HCT116 (cell line): Measurements from ENCODE around the gene ACVRL1. TPM values are rescaled to one million over a fixed set of nuclear protein-coding genes. Genes with fewer than 3 reads are reported as not detected.

Source experiments
- ATAC-seq: fragments of 200-7000 bp; cut with Tn5 transposase; 2 replicates; pipeline ENCODE4 v1.9.1; 2020; ENCODE audit warnings: mild to moderate bottlenecking, moderate library complexity
- BruUV-seq: library from RNA; stranded (reverse); fragments of 400-500 nt; replicated peaks from 2 replicates; lab custom pipeline; 2021; lab: Mats Ljungman, UMichigan
- CTCF ChIA-PET: fragments of 300-600 bp; sonication (Branson Sonifier 250); formaldehyde crosslinking; loops from one replicate; lab custom pipeline; 2021; ENCODE audit warnings: antibody characterized with exemption; lab: Charles Lee
- POLR2A ChIA-PET: fragments of 300-600, 350-600 bp; sonication (Branson Sonifier 250); formaldehyde crosslinking; loops from one replicate; lab custom pipeline; 2021; ENCODE audit warnings: antibody characterized with exemption; lab: Charles Lee
- RAD21 ChIA-PET, 2 experiments: fragments of 300-600 bp; sonication (Branson Sonifier 250); formaldehyde crosslinking; loops; one replicate each; lab custom pipeline; 2023; ENCODE audit warnings: low total read pairs in 2 of 2; ENCODE audit not compliant: uncharacterized antibody in 2 of 2, unreplicated experiment in 2 of 2, low non-redundant PET in 1 of 2; lab: Charles Lee
- DNase-seq: peaks from one replicate; pipeline ENCODE4 v3.0.0-alpha.2; 2010; ENCODE audit warnings: low read depth, low spot score
- H2AFZ ChIP-seq: fragments of 200-600 bp; shearing (Covaris generic), sonication (generic); 2 replicates; pipeline ENCODE4 v1.6.1; 2017; ENCODE audit warnings: low read depth, mixed run types, mixed read lengths, antibody characterized with exemption, low read length; ENCODE audit not compliant: poor library complexity, severe bottlenecking
- H3K27ac ChIP-seq: 2 replicates; pipeline ENCODE4 v1.5.1; 2012; ENCODE audit warnings: low read depth, low read length
- H3K27me3 ChIP-seq: fragments of 200-600 bp; sonication (generic); 2 replicates; pipeline ENCODE4 v1.6.1; 2016; ENCODE audit warnings: mixed run types, low read length, mixed read lengths; ENCODE audit not compliant: insufficient read depth
- H3K36me3 ChIP-seq, 2 experiments: fragments of 200-500 bp in 1 of 2; fragments of 200-600 bp in 1 of 2; sonication (Bioruptor generic) in 1 of 2; sonication (generic) in 1 of 2; 2 replicates each; pipeline versions ENCODE4 v1.5.1 to v1.6.1; 2014 to 2016; ENCODE audit warnings: low read length in 2 of 2, inconsistent platforms in 1 of 2, mixed read lengths in 1 of 2, mixed run types in 1 of 2; ENCODE audit not compliant: insufficient read depth in 2 of 2, control insufficient read depth in 1 of 2
- H3K4me1 ChIP-seq, 2 experiments: fragments of 200-600 bp in 1 of 2; sonication (generic) in 1 of 2; 2 replicates each; pipeline versions ENCODE4 v1.5.1 to v1.6.1; 2012 to 2017; ENCODE audit warnings: low read length in 2 of 2, inconsistent platforms in 1 of 2, mild to moderate bottlenecking in 1 of 2, mixed read lengths in 1 of 2, mixed run types in 1 of 2, moderate library complexity in 1 of 2; ENCODE audit not compliant: insufficient read depth in 2 of 2, control insufficient read depth in 1 of 2
- H3K4me2 ChIP-seq: fragments of 200-600 bp; sonication (generic); 2 replicates; pipeline ENCODE4 v1.6.1; 2017; ENCODE audit warnings: mixed run types, low read length, mixed read lengths
- H3K4me3 ChIP-seq, 2 experiments: fragments of 200-600 bp in 1 of 2; sonication (generic) in 1 of 2; replicated peaks in 1 of 2; 2 replicates each; pipeline ENCODE4 v1.5.1; 2011 to 2016; ENCODE audit warnings: low read length in 2 of 2, control low read depth in 1 of 2, low read depth in 1 of 2, mild to moderate bottlenecking in 1 of 2, mixed read lengths in 1 of 2, mixed run types in 1 of 2
- H3K79me2 ChIP-seq: fragments of 200-600 bp; sonication (generic); 2 replicates; pipeline ENCODE4 v1.6.1; 2017; ENCODE audit warnings: mild to moderate bottlenecking, mixed run types, low read length, moderate library complexity, mixed read lengths; ENCODE audit not compliant: insufficient read depth
- H3K9ac ChIP-seq: fragments of 200-600 bp; sonication (generic); 2 replicates; pipeline ENCODE4 v1.6.1; 2016; ENCODE audit warnings: low read length, mixed read lengths
- H3K9me2 ChIP-seq: fragments of 200-600 bp; sonication (generic), shearing (Covaris generic); 2 replicates; pipeline ENCODE4 v1.6.1; 2017; ENCODE audit warnings: mixed run types, mild to moderate bottlenecking, moderate library complexity; ENCODE audit not compliant: insufficient read depth
- H3K9me3 ChIP-seq, 2 experiments: fragments of 200-500 bp in 1 of 2; fragments of 200-600 bp in 1 of 2; sonication (Bioruptor generic) in 1 of 2; sonication (generic) in 1 of 2; 2 replicates each; pipeline ENCODE4 v1.6.1; 2014 to 2017; ENCODE audit warnings: low read length in 2 of 2, mixed read lengths in 2 of 2, inconsistent platforms in 1 of 2, low read depth in 1 of 2, mild to moderate bottlenecking in 1 of 2, mixed run types in 1 of 2, moderate library complexity in 1 of 2; ENCODE audit not compliant: control insufficient read depth in 1 of 2, insufficient read depth in 1 of 2
- H4K20me1 ChIP-seq: fragments of 200-600 bp; sonication (generic), shearing (Covaris generic); 2 replicates; pipeline ENCODE4 v1.6.1; 2017; ENCODE audit warnings: mixed run types, mild to moderate bottlenecking, moderate library complexity; ENCODE audit not compliant: insufficient read depth
- ATF3 ChIP-seq: IDR thresholded peaks from 2 replicates; pipeline ENCODE4 v1.6.1; 2012
- CEBPB ChIP-seq: IDR thresholded peaks from 2 replicates; pipeline ENCODE4 v1.6.1; 2012; ENCODE audit warnings: low read depth
- EZH2 ChIP-seq: fragments of 200-600 bp; sonication (generic); IDR thresholded peaks from 2 replicates; pipeline ENCODE4 v1.6.1; 2017; ENCODE audit warnings: antibody characterized with exemption, mixed run types
- EZH2phosphoT487 ChIP-seq: fragments of 200-600 bp; IDR thresholded peaks from 2 replicates; pipeline ENCODE4 v1.6.1; 2018; ENCODE audit warnings: antibody characterized with exemption, borderline replicate concordance
- JUND ChIP-seq: IDR thresholded peaks from 2 replicates; pipeline ENCODE4 v1.6.1; 2012
- MAX ChIP-seq: IDR thresholded peaks from 2 replicates; pipeline ENCODE4 v1.6.1; 2012
- SP1 ChIP-seq: IDR thresholded peaks from 2 replicates; pipeline ENCODE4 v1.6.1; 2012; ENCODE audit warnings: low read depth
- TCF7L2 ChIP-seq: IDR thresholded peaks from 2 replicates; pipeline ENCODE4 v1.7.0; 2011; ENCODE audit warnings: borderline replicate concordance, inconsistent platforms; ENCODE audit not compliant: insufficient read depth, insufficient read length; ENCODE audit errors: extremely low read depth
- ZBTB33 ChIP-seq: IDR thresholded peaks from 2 replicates; pipeline ENCODE4 v1.6.1; 2011; ENCODE audit warnings: mild to moderate bottlenecking, low read length, moderate library complexity; ENCODE audit not compliant: insufficient replicate concordance; ENCODE audit errors: extremely low read depth
- intact Hi-C: fragments of 100-400 bp; cut with micrococcal nuclease; formaldehyde crosslinking; loops from 2 replicates; pipeline ENCODE4 v1.10.0; 2022
- total RNA-seq: library from RNA; stranded (reverse); gene quantifications from one replicate; pipeline ENCODE4 v1.2.1, GENCODE V29; 2021; ENCODE audit not compliant: unreplicated experiment

Gene ACVRL1
- total RNA-seq, 1 experiment from 2014 or later, result 2.5 TPM

GRCh38 chr12:51867796-51868428, 39.4 kb upstream of the ACVRL1 start:
- BruUV-seq, result no TSS peak
- intact Hi-C loops, result no loop called here
- no peaks in the 10 kb centered on the region for H3K9me3 ChIP-seq
- DNase-seq, result no peak
- no peak overlapping the region for H3K4me3 ChIP-seq
- no peak overlapping the region for H2AFZ ChIP-seq
- ChIA-PET POLR2A (no interaction called here), CTCF (no interaction called here), RAD21 (no interaction called here)
- no peaks in the 10 kb centered on the region for H3K36me3 ChIP-seq
- no peak overlapping the region for H3K4me2 ChIP-seq
- no peak for ATAC-seq
- no peak for TF ChIP-seq ZBTB33
- no peak for TF ChIP-seq SP1
- no peak for TF ChIP-seq TCF7L2
- no peak for TF ChIP-seq CEBPB
- no peak for TF ChIP-seq EZH2phosphoT487
- TF ChIP-seq EZH2, result no peak
- TF ChIP-seq MAX, result no peak
- TF ChIP-seq ATF3, result no peak
- TF ChIP-seq JUND, result no peak
- H3K9ac ChIP-seq, result no peak overlapping the region
- no peaks in the 10 kb centered on the region for H3K9me2 ChIP-seq
- no peaks in the 10 kb centered on the region for H3K79me2 ChIP-seq
- no peaks in the 10 kb centered on the region for H3K27me3 ChIP-seq
- H4K20me1 ChIP-seq, result no peaks in the 10 kb centered on the region
- H3K27ac ChIP-seq, result no peak overlapping the region
- peaks cover 0 to 6% of the 10 kb centered on the region in 2 experiments; a peak in 1 of 4 replicates for H3K4me1 ChIP-seq
